Measurements from ENCODE around the gene STX8.

DNA sequence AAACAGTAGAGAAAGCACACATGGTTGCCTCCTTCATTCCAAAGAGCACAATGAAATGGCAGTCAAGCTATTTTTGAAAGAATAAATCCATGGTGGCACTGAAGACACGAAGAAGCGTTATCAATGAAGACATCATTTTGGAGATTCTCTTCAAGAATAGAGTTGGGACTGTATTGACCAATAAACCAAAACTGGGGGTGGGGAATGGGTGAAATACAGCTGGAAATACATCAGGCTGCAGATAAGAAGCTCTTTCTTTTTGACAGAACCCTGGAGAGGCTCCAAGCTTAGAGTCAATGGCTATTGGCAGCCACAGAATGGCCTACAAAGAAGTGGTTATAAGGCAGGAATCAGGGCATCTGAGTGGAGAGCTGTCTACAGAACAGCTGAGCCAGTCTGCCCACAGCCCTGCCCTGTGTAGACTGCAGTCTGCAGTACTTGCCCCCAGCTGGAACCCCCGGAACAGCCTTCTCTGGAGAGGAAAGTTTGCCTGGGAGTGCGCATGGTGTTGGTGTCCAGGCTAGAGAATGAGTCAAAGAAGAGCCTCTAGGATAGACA lies 100.4 kb downstream of the STX8 start:
- no peak for TF ChIP-seq GATA3 (IDR thresholded peaks at IDR 0.05; ENCODE audit: low read depth, low read length)
- TF ChIP-seq GATA2 (IDR thresholded peaks at IDR 0.05; ENCODE audit: low read depth, low read length), result no peak

Measured in SH-SY5Y (cell line).